Measurements from ENCODE around the gene MID1.

Gene MID1

DNA sequence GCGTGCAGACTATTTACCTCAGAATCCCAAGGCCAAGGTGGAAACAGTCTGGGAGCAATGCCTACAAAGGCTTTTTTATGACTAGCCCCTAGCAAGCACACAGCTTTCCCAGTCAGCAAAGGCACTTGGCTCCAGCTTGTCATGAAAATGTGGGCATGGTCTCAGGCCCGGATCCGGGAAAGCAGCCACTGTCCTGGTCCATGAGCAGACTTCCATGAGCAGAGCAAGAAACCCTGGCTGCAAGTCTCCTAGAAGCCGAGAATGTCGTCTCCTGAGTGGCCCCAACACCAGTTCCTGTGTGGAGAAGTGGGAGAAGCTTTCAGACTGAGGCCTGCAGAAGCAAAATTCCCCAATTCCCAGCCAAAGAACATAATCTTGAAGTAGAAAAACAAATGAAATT, 190.5 kb downstream of the MID1 start:
- Histone ChIP-seq H3K4me3 (no peak overlapping the region), H3K9me3 (no peaks in the 10 kb centered on the region), H3K27ac (no peak overlapping the region), H3K4me1 (no peaks in the 10 kb centered on the region), H3K27me3 (no peaks in the 10 kb centered on the region), H3K36me3 (no peaks in the 10 kb centered on the region)
- DNase-seq, result no peak
- TF ChIP-seq, protein P1, sequence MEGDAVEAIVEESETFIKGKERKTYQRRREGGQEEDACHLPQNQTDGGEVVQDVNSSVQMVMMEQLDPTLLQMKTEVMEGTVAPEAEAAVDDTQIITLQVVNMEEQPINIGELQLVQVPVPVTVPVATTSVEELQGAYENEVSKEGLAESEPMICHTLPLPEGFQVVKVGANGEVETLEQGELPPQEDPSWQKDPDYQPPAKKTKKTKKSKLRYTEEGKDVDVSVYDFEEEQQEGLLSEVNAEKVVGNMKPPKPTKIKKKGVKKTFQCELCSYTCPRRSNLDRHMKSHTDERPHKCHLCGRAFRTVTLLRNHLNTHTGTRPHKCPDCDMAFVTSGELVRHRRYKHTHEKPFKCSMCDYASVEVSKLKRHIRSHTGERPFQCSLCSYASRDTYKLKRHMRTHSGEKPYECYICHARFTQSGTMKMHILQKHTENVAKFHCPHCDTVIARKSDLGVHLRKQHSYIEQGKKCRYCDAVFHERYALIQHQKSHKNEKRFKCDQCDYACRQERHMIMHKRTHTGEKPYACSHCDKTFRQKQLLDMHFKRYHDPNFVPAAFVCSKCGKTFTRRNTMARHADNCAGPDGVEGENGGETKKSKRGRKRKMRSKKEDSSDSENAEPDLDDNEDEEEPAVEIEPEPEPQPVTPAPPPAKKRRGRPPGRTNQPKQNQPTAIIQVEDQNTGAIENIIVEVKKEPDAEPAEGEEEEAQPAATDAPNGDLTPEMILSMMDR (IDR thresholded peaks at IDR 0.05), result no peak
- intact Hi-C loops (cut with DNase I; ENCODE audit: low total_unique reads), result no loop called here

GRCh38 chrX:10427249-10427648, 193.1 kb downstream of the MID1 start:
- Histone ChIP-seq H3K36me3 (no peaks in the 10 kb centered on the region), H3K4me3 (no peak overlapping the region), H3K4me1 (no peaks in the 10 kb centered on the region), H3K9me3 (peaks cover 0 to 6% (median 4%) of the 10 kb centered on the region in 3 donors), H3K27ac (no peak overlapping the region), H3K27me3 (no peaks in the 10 kb centered on the region)
- DNase-seq, result no peak
- TF ChIP-seq, protein P1 (IDR thresholded peaks at IDR 0.05), result no peak
- intact Hi-C loops (cut with DNase I; ENCODE audit: low total_unique reads), result no loop called here

DNA sequence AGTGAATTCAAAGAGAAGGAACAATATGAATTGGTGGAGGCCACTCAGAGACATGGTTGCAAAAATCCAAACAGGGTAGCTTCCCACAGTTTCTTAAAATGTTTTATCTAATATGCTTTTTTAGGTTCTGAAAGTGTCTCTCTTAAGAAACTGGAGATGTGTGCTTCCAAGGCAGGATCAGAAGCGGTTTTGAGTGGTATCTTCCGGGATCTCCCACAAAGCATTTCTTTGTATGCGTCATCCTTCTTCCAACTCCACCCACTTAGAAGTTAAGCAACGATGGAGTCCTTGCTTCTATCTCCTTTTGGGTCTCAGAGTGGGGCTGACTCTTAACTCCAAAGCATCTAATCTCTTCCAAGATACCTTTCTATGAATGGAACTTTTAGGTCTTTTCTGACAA, 196.7 kb downstream of the MID1 start:
- no peaks in the 10 kb centered on the region for H3K36me3 ChIP-seq
- TF ChIP-seq, protein P1 (IDR thresholded peaks at IDR 0.05), result no peak
- DNase-seq, result no peak
- no peaks in the 10 kb centered on the region for H3K4me1 ChIP-seq
- no peak overlapping the region for H3K4me3 ChIP-seq
- no peak overlapping the region for H3K27ac ChIP-seq
- intact Hi-C loops (cut with DNase I; ENCODE audit: low total_unique reads), result no loop called here
- H3K27me3 ChIP-seq, result no peaks in the 10 kb centered on the region
- peaks cover 0 to 10% (median 4%) of the 10 kb centered on the region in 3 donors for H3K9me3 ChIP-seq

GRCh38 chrX:10420134-10420533, 200.3 kb downstream of the MID1 start:
- peaks cover 0 to 8% (median 0%) of the 10 kb centered on the region in 4 donors for H3K4me1 ChIP-seq
- H3K27me3 ChIP-seq, result no peaks in the 10 kb centered on the region
- TF ChIP-seq, protein P1 (IDR thresholded peaks at IDR 0.05), result no peak
- intact Hi-C loops (cut with DNase I; ENCODE audit: low total_unique reads), result no loop called here
- DNase-seq, result no peak
- H3K36me3 ChIP-seq, result no peaks in the 10 kb centered on the region
- H3K9me3 ChIP-seq, result peaks cover 0 to 10% (median 4%) of the 10 kb centered on the region in 3 donors
- no peak overlapping the region for H3K27ac ChIP-seq
- no peak overlapping the region for H3K4me3 ChIP-seq

- Histone ChIP-seq H3K27me3 (no peaks in the 10 kb centered on the region), H3K27ac (no peak overlapping the region), H3K4me3 (no peak overlapping the region), H3K9me3 (no peaks in the 10 kb centered on the region), H3K36me3 (no peaks in the 10 kb centered on the region), H3K4me1 (peaks cover 0 to 10% (median 0%) of the 10 kb centered on the region in 4 donors)
- TF ChIP-seq, protein P1 (IDR thresholded peaks at IDR 0.05), result no peak
- DNase-seq, result no peak
- intact Hi-C loops (cut with DNase I; ENCODE audit: low total_unique reads), result no loop called here
Observed at GRCh38 chrX:10416424-10416823, 204.0 kb downstream of the MID1 start.
